ENCODE results near the gene SHFL. TPM values are rescaled to one million over a fixed set of nuclear protein-coding genes. Genes with fewer than 3 reads are reported as not detected.

The SHFL gene
- total and polyA plus RNA-seq, 2 of the 8 experiments (the other 6 are each of a cell fraction or from before 2014, with no cell fraction given), result 25.3 to 37.1 TPM

GRCh38 chr19:10095948-10096614, 10.0 kb downstream of the SHFL start (continued):
- no peak for TF ChIP-seq FOSL1 (IDR thresholded peaks at IDR 0.05; ENCODE audit: insufficient read depth, low read depth, low read length)
- no peak for TF ChIP-seq EP300 (IDR thresholded peaks at IDR 0.05; ENCODE audit: borderline replicate concordance in 1 of 2, low read depth in 2 of 2, low read length in 2 of 2)
- no peak for TF ChIP-seq EGR1 (IDR thresholded peaks at IDR 0.05; ENCODE audit: borderline replicate concordance, low read depth, low read length)
- no peak for TF ChIP-seq BRCA1 (IDR thresholded peaks at IDR 0.05; ENCODE audit: low read depth, low read length)
- TF ChIP-seq RXRA (IDR thresholded peaks at IDR 0.05; ENCODE audit: insufficient read depth, low read depth, low read length), result no peak
- TF ChIP-seq TEAD4 (IDR thresholded peaks at IDR 0.05; ENCODE audit: low read depth, low read length), result no peak
- no peak for TF ChIP-seq SIX5 (IDR thresholded peaks at IDR 0.05; ENCODE audit: low read depth, low read length)
- no peak for TF ChIP-seq RBBP5 (IDR thresholded peaks at IDR 0.05; ENCODE audit: borderline replicate concordance, low read depth, low read length)
- TF ChIP-seq KDM4A (IDR thresholded peaks at IDR 0.05; ENCODE audit: low read depth, low read length, severe bottlenecking), result peak; percentile 89
- TF ChIP-seq E2F6 (IDR thresholded peaks at IDR 0.05), result peak; percentile 92
- no peak for TF ChIP-seq KDM5A (IDR thresholded peaks at IDR 0.05; ENCODE audit: low read length)
- no peak for TF ChIP-seq SRF (IDR thresholded peaks at IDR 0.05; ENCODE audit: low read depth, low read length)
- TF ChIP-seq SP4 (IDR thresholded peaks at IDR 0.05; ENCODE audit: low read length), result 0 out of 2 replicates have a peak, but pooled peaks have one; percentile 40
- TF ChIP-seq SIN3A (conservative IDR thresholded peaks at IDR 0.05 in 1 of 2, IDR thresholded peaks at IDR 0.05 in 1 of 2; ENCODE audit: low read depth in 1 of 2, low read length in 2 of 2), result peak in 1 of 2 experiments; percentile 71; a peak in 2 of 4 replicates
- no peak for TF ChIP-seq POU5F1 (IDR thresholded peaks at IDR 0.05; ENCODE audit: low read depth, low read length)
- TF ChIP-seq JUN (IDR thresholded peaks at IDR 0.05; ENCODE audit: low read depth, low read length), result no peak
- peak in 1 of 2 experiments; percentile 71; a peak in 2 of 3 replicates for TF ChIP-seq POLR2A (IDR thresholded peaks at IDR 0.05; ENCODE audit: control extremely low read depth in 1 of 2, low read depth in 2 of 2, low read length in 2 of 2)
- TF ChIP-seq POLR2AphosphoS5 (IDR thresholded peaks at IDR 0.05; ENCODE audit: low read depth, low read length), result no peak
- TF ChIP-seq KDM1A (IDR thresholded peaks at IDR 0.05; ENCODE audit: borderline replicate concordance, low read length), result no peak
- no peak for TF ChIP-seq HDAC2 (IDR thresholded peaks at IDR 0.05; ENCODE audit: borderline replicate concordance in 1 of 2, low read depth in 2 of 2, low read length in 2 of 2)
- TF ChIP-seq TCF12 (IDR thresholded peaks at IDR 0.05; ENCODE audit: low read depth, low read length), result no peak
- no peak for TF ChIP-seq RFX5 (IDR thresholded peaks at IDR 0.05; ENCODE audit: borderline replicate concordance, low read depth, low read length)
- no peak for TF ChIP-seq CBX8 (IDR thresholded peaks at IDR 0.05; ENCODE audit: borderline replicate concordance, low read depth, low read length)
- TF ChIP-seq BCL11A (IDR thresholded peaks at IDR 0.05; ENCODE audit: low read depth in 2 of 2, low read length in 2 of 2), result no peak
- TF ChIP-seq ZNF274 (IDR thresholded peaks at IDR 0.05; ENCODE audit: borderline replicate concordance, extremely low read depth, low read length), result no peak
